T47D (cell line): ENCODE data around the gene ZNF613.
A peak's percentile ranks its signal among the peaks of the same experiment; 100 is the strongest.
"Not testable (repeated sequence)": the region's sequence is repeated elsewhere in the genome, so short reads cannot be mapped to it uniquely, and the experiment has no call there.

Experiments used
- DNase-seq, 2 experiments: peaks; one replicate each; pipeline versions ENCODE4 v3.0.0 to v3.0.0-alpha.2; 2011 to 2012; ENCODE audit warnings: low read depth in 1 of 2, low spot score in 1 of 2
- JUND ChIP-seq: IDR thresholded peaks from 2 replicates; pipeline ENCODE4 v1.6.1; 2012; ENCODE audit warnings: low read depth
- in situ Hi-C: cut with HindIII; loops from 2 replicates; pipeline ENCODE4 v1.10.0; 2016; ENCODE audit warnings: low sequenced_read_pairs, low pct_unique_long_range_greater_than_20kb

ZNF613 gene

GRCh38 chr19:51926784-51927741 is at the start of gene ZNF613:
ZNF613 (plus strand) TSS chr19:51927472; CDS start chr19:51936221, 8,749 bp downstream.
- peak; percentile 70 to 95 for DNase-seq
- in situ Hi-C loops: no loop called here
- no peak for TF ChIP-seq JUND

DNA sequence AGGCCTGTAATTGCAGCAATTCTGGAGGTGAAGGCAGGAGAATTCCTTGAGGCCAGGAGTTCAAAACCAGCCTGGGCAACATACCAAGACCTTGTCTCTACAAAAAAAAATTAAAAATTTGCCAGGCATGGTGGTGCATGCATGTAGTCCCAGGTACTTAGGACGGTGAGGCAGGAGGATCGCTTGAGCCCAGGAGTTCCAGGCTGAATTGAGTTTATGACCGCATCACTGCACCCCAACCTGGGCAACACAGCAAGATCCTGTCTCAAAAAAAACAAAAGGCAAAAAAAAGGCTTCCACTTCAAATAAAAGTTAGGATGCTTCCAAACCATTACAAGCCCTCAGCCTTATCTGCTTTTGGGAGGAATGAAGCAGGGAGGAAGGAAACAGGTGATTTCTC is 44.8 kb upstream of the ZNF613 start:
- in situ Hi-C loops: no loop called here
- TF ChIP-seq JUND: no peak
- DNase-seq: no peak

GRCh38 chr19:51884713-51885112 is 42.6 kb upstream of the ZNF613 start:
- TF ChIP-seq JUND: no peak
- in situ Hi-C loops: no loop called here
- DNase-seq: no peak

- in situ Hi-C loops: no loop called here
- TF ChIP-seq JUND: no peak
- DNase-seq: no peak
Observed at GRCh38 chr19:51887522-51888498, 39.5 kb upstream of the ZNF613 start, which contains the start of gene ZNF577. ZNF577 (minus strand) TSS chr19:51887951; CDS start chr19:51880382, 7,569 bp downstream.

- in situ Hi-C loops: no loop called here
Observed at GRCh38 chr19:51889934-51890333, 37.3 kb upstream of the ZNF613 start.

DNA sequence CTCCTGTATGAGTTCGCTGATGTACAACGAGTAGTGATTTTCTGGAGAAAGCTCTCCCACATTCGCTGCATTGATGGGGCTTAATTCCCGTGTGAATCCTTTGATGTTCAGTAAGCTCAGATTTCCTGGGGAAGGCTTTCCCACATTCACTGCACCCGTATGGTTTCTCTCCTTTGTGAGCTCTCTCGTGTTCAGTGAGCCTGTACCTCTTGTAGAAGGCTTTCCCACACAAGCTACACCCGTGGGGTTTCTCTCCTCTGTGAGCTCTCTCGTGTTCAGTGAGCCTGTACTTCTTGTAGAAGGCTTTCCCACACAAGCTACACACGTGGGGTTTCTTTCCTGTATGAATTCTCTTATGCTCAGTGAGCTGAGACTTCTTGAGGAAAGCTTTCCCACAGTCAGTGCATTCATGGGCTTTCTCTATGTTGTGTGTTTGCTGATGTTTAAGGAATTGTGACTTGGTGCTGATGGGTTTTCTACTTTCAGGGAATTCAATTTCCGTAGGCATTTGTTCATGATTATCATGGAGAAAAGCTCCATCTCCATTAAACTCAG is 36.0 kb upstream of the ZNF613 start:
- no peak for DNase-seq
- TF ChIP-seq JUND: no peak
- in situ Hi-C loops: no loop called here

More at GRCh38 chr19:51889934-51890333, 37.3 kb upstream of the ZNF613 start:
- no peak for DNase-seq
- no peak for TF ChIP-seq JUND

GRCh38 chr19:51901860-51902259 is 25.4 kb upstream of the ZNF613 start:
- no peak for DNase-seq
- no peak for TF ChIP-seq JUND
- in situ Hi-C loops: no loop called here

DNA sequence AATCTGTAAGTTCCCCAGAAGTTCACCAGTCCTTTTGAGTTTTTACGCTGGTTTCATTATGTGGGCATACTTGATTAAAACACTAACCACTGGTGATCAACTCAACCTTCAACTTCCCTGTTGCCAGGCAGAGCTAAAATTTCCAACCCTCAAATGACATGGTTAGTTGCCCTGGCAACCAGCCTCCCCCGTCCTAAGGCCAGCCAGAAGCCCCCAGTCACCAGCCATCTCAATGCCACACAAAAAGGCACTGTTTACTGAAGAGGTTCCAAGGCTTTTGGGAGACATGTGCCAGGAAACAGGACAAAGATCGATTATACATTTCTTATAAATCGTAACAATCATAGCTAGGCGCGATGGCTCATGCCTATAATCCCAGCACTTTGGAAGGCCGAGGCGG is 24.1 kb upstream of the ZNF613 start:
- TF ChIP-seq JUND: no peak
- in situ Hi-C loops: no loop called here
- no peak for DNase-seq

- peak; percentile 66 to 91 for DNase-seq
- in situ Hi-C loops: no loop called here
- no peak for TF ChIP-seq JUND
Observed at GRCh38 chr19:51904331-51905165, 22.7 kb upstream of the ZNF613 start, which contains the start of gene ZNF649. ZNF649 (minus strand) TSS chr19:51905017; CDS start chr19:51900107, 4,910 bp downstream.

- no peak for DNase-seq
- in situ Hi-C loops: no loop called here
- TF ChIP-seq JUND: no peak
Observed at GRCh38 chr19:51905206-51905605, 22.1 kb upstream of the ZNF613 start.

- in situ Hi-C loops, DNase-seq: not testable (repeated sequence)
Observed at GRCh38 chr19:51905639-51906038, 21.6 kb upstream of the ZNF613 start.

GRCh38 chr19:51906108-51906507 is 21.2 kb upstream of the ZNF613 start:
- DNase-seq, in situ Hi-C loops: not testable (repeated sequence)

DNA sequence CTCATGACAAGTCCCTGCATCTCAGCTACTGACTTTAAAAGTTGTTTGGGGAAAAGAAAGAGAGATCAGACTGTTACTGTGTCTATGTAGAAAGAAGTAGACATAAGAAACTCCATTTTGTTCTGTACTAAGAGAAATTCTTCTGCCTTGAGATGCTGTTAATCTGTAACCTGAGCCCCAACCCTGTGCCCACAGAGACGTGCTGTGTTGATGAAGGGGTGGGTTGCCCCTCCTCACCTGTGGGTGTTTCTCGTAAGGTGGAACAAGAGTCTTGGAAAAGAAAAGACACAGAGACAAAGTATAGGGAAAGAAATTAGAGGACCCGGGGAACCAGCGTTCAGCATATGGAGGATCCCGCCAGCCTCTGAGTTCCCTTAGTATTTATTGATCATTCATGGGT is 19.3 kb upstream of the ZNF613 start:
- DNase-seq, in situ Hi-C loops: not testable (repeated sequence)
